ENCODE data around the gene FRS2. TPM values are rescaled to one million over a fixed set of nuclear protein-coding genes. Genes with fewer than 3 reads are reported as not detected.

FRS2 gene
- total RNA-seq, 2 donors from 2014 or later, result 11.0 to 12.8 TPM

- Mint-ChIP-seq H3K36me3 (ENCODE audit: low read depth) (no peaks in the 10 kb centered on the region), H3K27me3 (no peaks in the 10 kb centered on the region), H3K9me3 (no peaks in the 10 kb centered on the region), H3K4me3 (no peak overlapping the region), H3K27ac (no peak overlapping the region), H3K4me1 (peaks cover 19% of the 10 kb centered on the region)
- ATAC-seq (replicated peaks), result no peak
Observed at GRCh38 chr12:69502345-69503081, 32.3 kb downstream of the FRS2 start.

GRCh38 chr12:69508091-69508490, 37.9 kb downstream of the FRS2 start:
- Mint-ChIP-seq H3K36me3 (ENCODE audit: low read depth) (no peaks in the 10 kb centered on the region), H3K27ac (no peak overlapping the region), H3K4me3 (no peak overlapping the region), H3K9me3 (no peaks in the 10 kb centered on the region), H3K4me1 (peaks cover 14% of the 10 kb centered on the region), H3K27me3 (no peaks in the 10 kb centered on the region)
- ATAC-seq (replicated peaks), result no peak

- H3K4me1 Mint-ChIP-seq, result peaks cover 14% of the 10 kb centered on the region
- H3K27me3 Mint-ChIP-seq, result no peaks in the 10 kb centered on the region
- H3K27ac Mint-ChIP-seq, result no peak overlapping the region
- H3K9me3 Mint-ChIP-seq, result no peaks in the 10 kb centered on the region
- no peak for ATAC-seq (replicated peaks)
- H3K4me3 Mint-ChIP-seq, result no peak overlapping the region
- no peaks in the 10 kb centered on the region for H3K36me3 Mint-ChIP-seq (ENCODE audit: low read depth)
Observed at GRCh38 chr12:69508621-69509020, 38.4 kb downstream of the FRS2 start.

- no peaks in the 10 kb centered on the region for H3K36me3 Mint-ChIP-seq (ENCODE audit: low read depth)
- no peaks in the 10 kb centered on the region for H3K9me3 Mint-ChIP-seq
- H3K27ac Mint-ChIP-seq, result no peak overlapping the region
- ATAC-seq (replicated peaks), result no peak
- no peak overlapping the region for H3K4me3 Mint-ChIP-seq
- peaks cover 14% of the 10 kb centered on the region for H3K4me1 Mint-ChIP-seq
- H3K27me3 Mint-ChIP-seq, result no peaks in the 10 kb centered on the region
Observed at GRCh38 chr12:69509308-69509736, 39.1 kb downstream of the FRS2 start.

- Mint-ChIP-seq H3K27ac (no peak overlapping the region), H3K36me3 (ENCODE audit: low read depth) (no peaks in the 10 kb centered on the region), H3K4me1 (peaks cover 14% of the 10 kb centered on the region), H3K27me3 (no peaks in the 10 kb centered on the region), H3K9me3 (no peaks in the 10 kb centered on the region), H3K4me3 (no peak overlapping the region)
- ATAC-seq (replicated peaks), result no peak
Observed at GRCh38 chr12:69509904-69510827, 40.0 kb downstream of the FRS2 start.

GRCh38 chr12:69511016-69511415, 40.8 kb downstream of the FRS2 start:
- no peaks in the 10 kb centered on the region for H3K36me3 Mint-ChIP-seq (ENCODE audit: low read depth)
- ATAC-seq (replicated peaks), result no peak
- H3K9me3 Mint-ChIP-seq, result no peaks in the 10 kb centered on the region
- H3K27ac Mint-ChIP-seq, result no peak overlapping the region
- H3K27me3 Mint-ChIP-seq, result no peaks in the 10 kb centered on the region
- H3K4me1 Mint-ChIP-seq, result peaks cover 18% of the 10 kb centered on the region
- H3K4me3 Mint-ChIP-seq, result no peak overlapping the region

GRCh38 chr12:69511469-69512267, 41.5 kb downstream of the FRS2 start:
- Mint-ChIP-seq H3K27me3 (no peaks in the 10 kb centered on the region), H3K4me1 (peaks cover 15% of the 10 kb centered on the region), H3K36me3 (ENCODE audit: low read depth) (no peaks in the 10 kb centered on the region), H3K9me3 (no peaks in the 10 kb centered on the region), H3K4me3 (no peak overlapping the region), H3K27ac (no peak overlapping the region)
- no peak for ATAC-seq (replicated peaks)

GRCh38 chr12:69512820-69513219, 42.6 kb downstream of the FRS2 start:
- no peaks in the 10 kb centered on the region for H3K9me3 Mint-ChIP-seq
- H3K27me3 Mint-ChIP-seq, result no peaks in the 10 kb centered on the region
- no peak overlapping the region for H3K27ac Mint-ChIP-seq
- H3K4me1 Mint-ChIP-seq, result peaks cover 14% of the 10 kb centered on the region
- no peaks in the 10 kb centered on the region for H3K36me3 Mint-ChIP-seq (ENCODE audit: low read depth)
- H3K4me3 Mint-ChIP-seq, result no peak overlapping the region
- ATAC-seq (replicated peaks), result no peak

- Mint-ChIP-seq H3K4me3 (no peak overlapping the region), H3K27ac (no peak overlapping the region), H3K36me3 (ENCODE audit: low read depth) (no peaks in the 10 kb centered on the region), H3K4me1 (peaks cover 18% of the 10 kb centered on the region), H3K9me3 (no peaks in the 10 kb centered on the region), H3K27me3 (no peaks in the 10 kb centered on the region)
- ATAC-seq (replicated peaks), result no peak
Observed at GRCh38 chr12:69513297-69513696, 43.1 kb downstream of the FRS2 start.

GRCh38 chr12:69514111-69514510, 43.9 kb downstream of the FRS2 start:
- no peaks in the 10 kb centered on the region for H3K36me3 Mint-ChIP-seq (ENCODE audit: low read depth)
- no peak overlapping the region for H3K4me3 Mint-ChIP-seq
- no peak overlapping the region for H3K27ac Mint-ChIP-seq
- ATAC-seq (replicated peaks), result no peak
- H3K4me1 Mint-ChIP-seq, result peaks cover 18% of the 10 kb centered on the region
- H3K9me3 Mint-ChIP-seq, result no peaks in the 10 kb centered on the region
- no peaks in the 10 kb centered on the region for H3K27me3 Mint-ChIP-seq

- no peaks in the 10 kb centered on the region for H3K36me3 Mint-ChIP-seq (ENCODE audit: low read depth)
- peaks cover 24% of the 10 kb centered on the region for H3K4me1 Mint-ChIP-seq
- H3K9me3 Mint-ChIP-seq, result no peaks in the 10 kb centered on the region
- no peak for ATAC-seq (replicated peaks)
- no peak overlapping the region for H3K27ac Mint-ChIP-seq
- no peaks in the 10 kb centered on the region for H3K27me3 Mint-ChIP-seq
- no peak overlapping the region for H3K4me3 Mint-ChIP-seq
Observed at GRCh38 chr12:69514845-69515244, 44.7 kb downstream of the FRS2 start.

GRCh38 chr12:69515394-69515930, 45.3 kb downstream of the FRS2 start:
- H3K27ac Mint-ChIP-seq, result no peak overlapping the region
- H3K4me3 Mint-ChIP-seq, result no peak overlapping the region
- H3K36me3 Mint-ChIP-seq (ENCODE audit: low read depth), result no peaks in the 10 kb centered on the region
- peaks cover 26% of the 10 kb centered on the region for H3K4me1 Mint-ChIP-seq
- no peak for ATAC-seq (replicated peaks)
- no peaks in the 10 kb centered on the region for H3K27me3 Mint-ChIP-seq
- no peaks in the 10 kb centered on the region for H3K9me3 Mint-ChIP-seq

- Mint-ChIP-seq H3K36me3 (ENCODE audit: low read depth) (no peaks in the 10 kb centered on the region), H3K4me1 (peaks cover 27% of the 10 kb centered on the region), H3K27me3 (no peaks in the 10 kb centered on the region), H3K9me3 (peaks cover 2% of the 10 kb centered on the region), H3K27ac (no peak overlapping the region), H3K4me3 (no peak overlapping the region)
- ATAC-seq (replicated peaks), result no peak
Observed at GRCh38 chr12:69516950-69517349, 46.8 kb downstream of the FRS2 start.

GRCh38 chr12:69517406-69517805, 47.2 kb downstream of the FRS2 start:
- peaks cover 26% of the 10 kb centered on the region for H3K4me1 Mint-ChIP-seq
- no peaks in the 10 kb centered on the region for H3K36me3 Mint-ChIP-seq (ENCODE audit: low read depth)
- no peaks in the 10 kb centered on the region for H3K27me3 Mint-ChIP-seq
- peaks cover 7% of the 10 kb centered on the region for H3K9me3 Mint-ChIP-seq
- ATAC-seq (replicated peaks), result no peak
- H3K27ac Mint-ChIP-seq, result no peak overlapping the region
- no peak overlapping the region for H3K4me3 Mint-ChIP-seq
